Fibroblast of villous mesenchyme (primary cell): ENCODE measurements around the gene FOXS1. TPM values are rescaled to one million over a fixed set of nuclear protein-coding genes. Genes with fewer than 3 reads are reported as not detected.

Experiments used
- DNase-seq: peaks from one replicate; pipeline ENCODE4 v3.0.0-alpha.2; 2010; ENCODE audit warnings: low read depth
- H3K4me3 ChIP-seq: 2 replicates; pipeline ENCODE4 v1.5.1; 2011; ENCODE audit warnings: low read depth, mild to moderate bottlenecking, low read length
- total RNA-seq: library from RNA; depleted of rRNA; stranded (reverse); fragments of >200 nt; gene quantifications from 2 replicates; pipeline ENCODE4 v1.2.3, GENCODE V29; 2012
- TF ChIP-seq, protein P1 (sequence below): IDR thresholded peaks from 2 replicates; pipeline ENCODE4 v1.5.1; 2012; ENCODE audit warnings: low read depth, mild to moderate bottlenecking, low read length; ENCODE audit not compliant: insufficient read depth

The FOXS1 gene
- total RNA-seq, 1 donor, result 1.7 TPM

DNA sequence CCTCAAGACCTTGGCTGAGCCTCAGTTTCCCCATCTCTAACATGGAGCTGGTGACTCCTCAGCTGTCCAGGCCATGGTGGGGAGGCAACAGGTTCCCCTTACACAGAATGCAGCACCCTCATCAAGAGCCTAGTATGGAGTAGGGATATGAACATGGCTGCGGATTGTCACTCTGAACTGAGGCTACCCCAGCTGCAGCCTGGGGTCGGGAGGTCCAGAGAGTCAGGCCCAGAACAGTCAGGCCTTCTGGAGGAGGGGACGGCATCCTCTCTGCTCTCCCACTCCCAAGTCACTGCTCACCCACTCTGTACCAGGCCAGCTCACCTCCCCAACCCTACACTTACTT, 1.4 kb upstream of the FOXS1 start:
- H3K4me3 ChIP-seq, result no peak overlapping the region
- TF ChIP-seq, protein P1, sequence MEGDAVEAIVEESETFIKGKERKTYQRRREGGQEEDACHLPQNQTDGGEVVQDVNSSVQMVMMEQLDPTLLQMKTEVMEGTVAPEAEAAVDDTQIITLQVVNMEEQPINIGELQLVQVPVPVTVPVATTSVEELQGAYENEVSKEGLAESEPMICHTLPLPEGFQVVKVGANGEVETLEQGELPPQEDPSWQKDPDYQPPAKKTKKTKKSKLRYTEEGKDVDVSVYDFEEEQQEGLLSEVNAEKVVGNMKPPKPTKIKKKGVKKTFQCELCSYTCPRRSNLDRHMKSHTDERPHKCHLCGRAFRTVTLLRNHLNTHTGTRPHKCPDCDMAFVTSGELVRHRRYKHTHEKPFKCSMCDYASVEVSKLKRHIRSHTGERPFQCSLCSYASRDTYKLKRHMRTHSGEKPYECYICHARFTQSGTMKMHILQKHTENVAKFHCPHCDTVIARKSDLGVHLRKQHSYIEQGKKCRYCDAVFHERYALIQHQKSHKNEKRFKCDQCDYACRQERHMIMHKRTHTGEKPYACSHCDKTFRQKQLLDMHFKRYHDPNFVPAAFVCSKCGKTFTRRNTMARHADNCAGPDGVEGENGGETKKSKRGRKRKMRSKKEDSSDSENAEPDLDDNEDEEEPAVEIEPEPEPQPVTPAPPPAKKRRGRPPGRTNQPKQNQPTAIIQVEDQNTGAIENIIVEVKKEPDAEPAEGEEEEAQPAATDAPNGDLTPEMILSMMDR, result no peak
- no peak for DNase-seq

DNA sequence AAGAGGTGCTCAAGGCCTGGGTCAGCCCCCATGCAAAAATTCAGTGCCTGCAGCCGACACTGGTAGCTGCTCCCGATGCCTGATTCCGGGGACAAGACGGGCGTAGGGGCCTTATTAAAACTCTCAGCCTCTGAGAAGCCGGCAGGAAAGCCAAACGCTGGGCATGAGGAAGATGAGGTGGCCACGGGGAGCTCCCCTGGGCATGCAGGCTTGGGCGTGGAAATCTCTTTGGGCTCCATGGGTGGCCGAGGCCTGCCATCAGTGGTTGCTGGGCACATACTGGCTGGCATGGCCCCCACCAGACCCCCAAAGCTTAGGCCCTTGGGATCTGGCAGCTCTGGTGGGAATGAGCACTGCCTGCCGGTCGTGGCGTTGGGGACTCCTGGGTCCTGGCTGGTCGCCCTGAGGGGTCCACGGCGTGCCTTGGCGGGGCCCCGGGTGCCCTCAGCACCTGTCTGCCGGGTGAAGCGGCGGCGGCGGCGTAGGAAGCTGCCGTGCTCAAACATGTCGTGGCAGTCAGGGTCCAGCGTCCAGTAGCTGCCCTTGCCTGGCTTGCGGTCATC, 586 bp downstream of the FOXS1 start:
- no peak overlapping the region for H3K4me3 ChIP-seq
- TF ChIP-seq, protein P1, result no peak
- DNase-seq, result no peak

DNA sequence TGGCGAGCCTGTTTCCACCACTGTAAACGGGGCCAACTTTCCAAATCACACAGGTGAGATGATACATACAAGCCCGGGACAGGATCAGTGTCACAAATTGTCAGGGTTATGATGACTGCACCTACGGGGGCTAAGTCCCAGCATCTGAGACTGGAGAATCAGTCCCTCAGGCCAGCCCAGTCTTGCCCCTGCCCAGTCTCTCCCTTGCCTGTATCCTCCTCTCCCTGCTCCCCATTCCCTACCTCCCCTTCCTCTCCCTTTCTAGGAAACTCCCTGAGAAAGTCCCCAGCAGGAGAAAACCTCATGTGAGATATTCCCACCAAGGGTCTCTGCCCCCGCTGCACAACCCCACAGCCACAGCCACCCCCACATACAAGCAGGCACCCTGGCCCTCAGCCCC, 1.5 kb downstream of the FOXS1 start:
- no peak overlapping the region for H3K4me3 ChIP-seq

DNA sequence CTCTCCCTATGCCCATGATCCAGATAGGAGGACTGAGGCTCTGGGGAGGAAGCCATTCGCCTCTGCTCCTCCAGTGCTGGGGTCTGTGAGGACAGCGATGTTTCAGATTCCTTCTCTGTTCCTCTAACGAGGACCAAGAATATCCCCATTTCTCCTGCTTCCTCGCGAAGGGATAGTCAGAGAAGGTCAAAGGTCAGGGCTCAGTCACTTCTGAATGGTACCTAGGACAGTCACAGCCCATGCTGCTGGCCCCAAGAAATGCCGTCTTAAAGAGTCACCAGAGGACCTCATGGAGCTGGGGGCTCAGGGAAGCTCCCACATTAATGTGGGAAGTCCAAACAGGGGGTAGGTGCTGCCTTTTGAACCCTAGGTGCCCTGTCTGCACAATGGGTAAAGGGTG, 2.1 kb downstream of the FOXS1 start:
- H3K4me3 ChIP-seq, result no peak overlapping the region
- DNase-seq, result no peak
- TF ChIP-seq, protein P1, result no peak

More for the DNA sequence above, 1.5 kb downstream of the FOXS1 start:
- DNase-seq, result no peak
- TF ChIP-seq, protein P1, result no peak

DNA sequence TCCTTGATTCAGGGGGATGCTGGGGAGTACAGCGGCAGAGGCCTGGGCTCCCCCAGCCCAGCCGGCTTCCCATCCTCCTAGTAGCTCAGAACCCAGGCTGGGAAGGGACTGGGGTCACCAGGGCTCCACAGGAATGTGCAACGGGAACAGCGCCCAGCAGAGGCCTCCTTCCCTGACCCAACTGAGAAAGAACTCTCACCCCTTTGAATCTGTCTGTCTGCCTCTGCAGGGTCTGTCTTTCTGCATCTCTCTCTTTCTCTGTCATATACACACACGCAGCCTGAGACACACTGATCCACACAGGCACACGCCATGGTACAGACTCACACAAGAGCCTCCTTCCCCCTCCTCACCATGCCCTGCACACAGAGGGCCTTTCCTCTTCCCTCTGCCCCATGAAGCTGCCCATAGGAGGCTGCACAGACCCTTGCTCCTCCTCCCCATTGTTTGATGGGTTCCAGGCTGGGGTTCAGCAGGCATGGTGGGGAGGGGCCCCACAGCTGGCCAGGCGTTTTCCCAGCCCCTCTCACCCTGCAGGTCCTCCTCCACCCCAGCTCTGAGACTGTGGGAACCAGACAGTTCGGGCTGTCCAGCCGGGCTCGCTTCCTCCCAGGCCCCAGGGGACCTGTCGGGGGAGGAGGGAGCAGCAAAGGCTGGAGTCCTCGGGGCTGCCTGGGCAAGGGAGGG, 2.8 kb downstream of the FOXS1 start:
- peak; percentile 81 for DNase-seq
- no peak overlapping the region for H3K4me3 ChIP-seq
- TF ChIP-seq, protein P1, result no peak

DNA sequence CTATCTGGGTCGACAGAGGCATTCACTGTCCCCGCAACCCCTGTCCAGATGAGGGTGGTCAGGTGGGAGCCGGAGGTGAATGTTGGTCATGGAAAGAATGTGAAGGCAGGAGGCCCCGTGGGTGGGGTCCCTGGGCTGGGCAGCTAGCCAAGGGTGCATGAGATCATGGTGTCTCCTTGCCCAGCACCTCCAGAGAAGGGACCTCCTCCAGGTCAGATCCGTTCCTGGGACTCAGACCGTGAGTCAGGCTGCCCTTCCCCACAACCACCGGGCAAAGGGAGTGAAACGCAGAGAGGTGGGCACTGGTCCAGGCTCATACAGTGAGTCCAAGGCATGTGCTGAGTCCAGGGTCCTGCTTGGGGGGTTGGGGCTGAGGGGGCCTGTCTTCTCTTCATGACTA, 3.5 kb downstream of the FOXS1 start:
- H3K4me3 ChIP-seq, result no peak overlapping the region
- TF ChIP-seq, protein P1, result no peak
- DNase-seq, result peak; percentile 64
